Fibroblast of skin of back (primary cell): Measurements from ENCODE around the gene NRXN3.
A peak's percentile ranks its signal among the peaks of the same experiment; 100 is the strongest.

ENCODE experiments used
- DNase-seq: peaks from one replicate; pipeline ENCODE4 v3.0.0-alpha.2; 2013

NRXN3 gene

GRCh38 chr14:79708426-79709388 lies 1538.5 kb downstream of the NRXN3 start:
- peak; percentile 35 for DNase-seq

GRCh38 chr14:79709573-79709972 lies 1539.4 kb downstream of the NRXN3 start:
- no peak for DNase-seq

- no peak for DNase-seq
These were observed 1542.3 kb downstream of the NRXN3 start for GRCh38 chr14:79712302-79712950.

GRCh38 chr14:79721399-79722084 lies 1551.4 kb downstream of the NRXN3 start:
- no peak for DNase-seq

GRCh38 chr14:79724934-79725717 lies 1555.0 kb downstream of the NRXN3 start:
- DNase-seq, result no peak

- no peak for DNase-seq
These were observed 1557.7 kb downstream of the NRXN3 start for GRCh38 chr14:79727900-79728299.

GRCh38 chr14:79728331-79728730 lies 1558.2 kb downstream of the NRXN3 start:
- no peak for DNase-seq

GRCh38 chr14:79729731-79730130 lies 1559.6 kb downstream of the NRXN3 start:
- no peak for DNase-seq

- no peak for DNase-seq
These were observed 1560.0 kb downstream of the NRXN3 start for GRCh38 chr14:79730196-79730595.

- DNase-seq, result peak; percentile 30
These were observed 1560.8 kb downstream of the NRXN3 start for GRCh38 chr14:79730953-79731352.

- DNase-seq, result peak; percentile 84
These were observed 1562.9 kb downstream of the NRXN3 start for GRCh38 chr14:79732911-79733655.

- no peak for DNase-seq
These were observed 1564.0 kb downstream of the NRXN3 start for GRCh38 chr14:79734151-79734550.

GRCh38 chr14:79734656-79735055 lies 1564.5 kb downstream of the NRXN3 start:
- no peak for DNase-seq

GRCh38 chr14:79735121-79735520 lies 1564.9 kb downstream of the NRXN3 start:
- DNase-seq, result no peak

GRCh38 chr14:79740066-79740601 lies 1570.0 kb downstream of the NRXN3 start:
- no peak for DNase-seq

GRCh38 chr14:79742142-79742541 lies 1572.0 kb downstream of the NRXN3 start:
- DNase-seq, result no peak

- no peak for DNase-seq
These were observed 1574.9 kb downstream of the NRXN3 start for GRCh38 chr14:79745046-79745445.

- DNase-seq, result no peak
These were observed 1578.9 kb downstream of the NRXN3 start for GRCh38 chr14:79749065-79749464.

GRCh38 chr14:79758985-79759384 lies 1588.8 kb downstream of the NRXN3 start:
- DNase-seq, result no peak

- no peak for DNase-seq
These were observed 1594.2 kb downstream of the NRXN3 start for GRCh38 chr14:79764323-79764722.

- no peak for DNase-seq
These were observed 1596.3 kb downstream of the NRXN3 start for GRCh38 chr14:79766511-79766910.
